HG03460 (cell line): ENCODE data around the gene SRR.
"Not testable (repeated sequence)": the region's sequence is repeated elsewhere in the genome, so short reads cannot be mapped to it uniquely, and the experiment has no call there.

ENCODE experiments used
- ATAC-seq: cut with Tn5 transposase; IDR thresholded peaks from one replicate; pipeline ENCODE4 v1.9.1; 2021; ENCODE audit not compliant: unreplicated experiment

The SRR gene, protein sequence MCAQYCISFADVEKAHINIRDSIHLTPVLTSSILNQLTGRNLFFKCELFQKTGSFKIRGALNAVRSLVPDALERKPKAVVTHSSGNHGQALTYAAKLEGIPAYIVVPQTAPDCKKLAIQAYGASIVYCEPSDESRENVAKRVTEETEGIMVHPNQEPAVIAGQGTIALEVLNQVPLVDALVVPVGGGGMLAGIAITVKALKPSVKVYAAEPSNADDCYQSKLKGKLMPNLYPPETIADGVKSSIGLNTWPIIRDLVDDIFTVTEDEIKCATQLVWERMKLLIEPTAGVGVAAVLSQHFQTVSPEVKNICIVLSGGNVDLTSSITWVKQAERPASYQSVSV

DNA sequence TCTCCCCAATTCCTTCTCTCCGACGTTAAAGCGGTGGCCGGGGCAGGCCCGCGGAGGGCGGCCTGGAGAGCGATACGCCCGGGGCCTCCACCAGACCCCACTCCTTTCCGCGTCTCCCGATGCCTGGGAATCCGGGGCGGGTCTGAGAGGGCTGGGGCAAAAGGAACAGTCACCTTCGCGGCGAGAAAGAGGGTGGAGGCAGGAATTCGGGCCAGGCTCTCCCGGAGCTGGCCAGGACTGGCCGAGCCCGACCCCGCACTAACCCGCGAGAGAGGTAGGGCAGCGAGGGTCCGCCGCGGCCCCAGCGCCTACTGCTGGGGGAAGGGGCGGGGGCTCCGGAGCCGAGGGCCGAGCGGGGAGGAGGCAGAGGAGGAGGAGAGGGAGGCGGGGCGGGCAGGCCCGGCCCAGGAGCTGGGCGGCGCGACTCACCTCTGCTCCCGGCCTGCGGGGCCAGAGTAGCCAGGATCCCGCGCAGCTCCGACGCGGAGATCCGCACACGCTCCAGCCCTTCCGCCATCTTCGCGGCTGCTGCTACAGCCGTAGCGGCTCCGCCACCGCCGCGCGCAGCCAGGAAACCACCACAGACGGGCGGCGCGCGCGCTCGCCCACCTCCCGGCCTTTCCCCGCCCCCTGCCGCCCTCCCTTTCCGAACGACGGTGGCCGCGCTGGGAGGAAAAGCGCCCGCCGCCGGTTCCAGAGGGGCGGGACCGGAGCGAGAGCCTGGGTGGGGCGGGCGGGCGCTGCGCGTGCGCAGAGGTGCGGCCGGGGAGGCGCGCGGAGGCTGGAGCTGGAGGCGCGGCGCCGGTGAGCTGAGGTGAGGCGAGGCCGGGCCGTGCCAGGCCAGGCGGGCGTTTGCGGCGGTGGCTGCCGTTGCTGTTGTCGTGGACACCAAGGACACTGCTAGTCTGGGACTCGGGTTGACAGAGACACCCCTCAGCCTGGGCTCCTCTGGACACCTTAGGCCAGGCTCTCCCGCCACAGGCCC is at the start of gene SRR, which contains the start of gene SMG6:
SRR (plus strand) TSS at position 747 of the 985 bp plus-strand sequence. CDS start 11,611 bp downstream, outside the sequence.
SMG6 (minus strand) TSS at position 582 of the 985 bp plus-strand sequence; CDS start at position 517, 65 bp downstream.
- ATAC-seq: peak; percentile 72

DNA sequence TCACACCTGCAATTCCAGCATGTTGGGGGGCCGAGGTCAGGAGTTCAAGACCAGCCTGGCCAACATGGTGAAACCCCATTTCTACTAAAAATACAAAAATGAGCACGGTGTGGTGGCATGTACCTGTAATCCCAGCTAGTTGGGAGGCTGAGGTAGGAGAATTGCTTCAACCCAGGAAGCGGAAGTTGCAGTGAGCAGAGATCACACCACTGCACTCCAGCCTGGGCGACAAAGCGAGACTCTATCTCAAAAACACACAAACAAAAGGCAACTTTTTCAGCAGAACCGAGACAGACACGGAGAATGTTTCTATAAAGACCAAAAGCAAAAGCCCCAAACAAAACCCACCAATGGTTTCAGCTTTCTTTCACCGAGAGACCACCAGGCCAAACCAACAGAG is 44.9 kb upstream of the SRR start:
- ATAC-seq: not testable (repeated sequence)

DNA sequence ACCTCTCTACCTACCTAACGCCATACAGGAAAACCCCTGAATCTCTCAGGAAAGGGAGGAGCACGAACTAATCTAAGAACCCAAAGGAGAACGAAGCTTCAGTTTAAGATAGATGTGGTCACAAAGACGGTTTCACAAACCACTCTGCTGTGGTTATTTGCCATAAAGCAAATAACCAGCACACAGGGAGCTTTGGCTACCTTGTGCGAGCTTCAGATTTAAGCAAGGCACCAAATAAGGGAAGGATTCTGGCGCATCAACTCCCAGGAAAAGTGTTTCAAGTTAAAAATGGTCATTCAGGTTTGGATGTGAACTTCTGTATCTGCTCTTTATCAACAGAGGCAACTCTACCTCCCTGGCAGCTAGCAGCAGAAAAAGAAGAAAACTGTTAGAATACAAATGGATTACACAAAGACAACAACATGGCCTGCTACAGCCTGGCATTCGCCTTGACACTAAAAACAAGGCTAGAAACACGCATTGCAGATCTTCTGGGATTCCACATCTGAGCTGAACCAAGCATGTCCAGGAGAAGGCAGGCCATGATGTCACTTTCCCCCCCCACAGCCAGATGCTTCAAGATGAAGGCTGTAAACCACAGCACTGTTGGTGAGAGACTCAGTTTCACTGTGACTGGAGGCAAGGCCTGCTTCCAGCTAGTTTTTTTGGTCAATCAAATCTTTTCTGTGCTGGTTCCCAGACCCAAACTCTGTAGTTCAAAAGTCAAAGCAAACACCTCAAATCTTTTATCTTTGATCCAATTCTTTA is 43.8 kb upstream of the SRR start:
- peak; percentile 70 for ATAC-seq

DNA sequence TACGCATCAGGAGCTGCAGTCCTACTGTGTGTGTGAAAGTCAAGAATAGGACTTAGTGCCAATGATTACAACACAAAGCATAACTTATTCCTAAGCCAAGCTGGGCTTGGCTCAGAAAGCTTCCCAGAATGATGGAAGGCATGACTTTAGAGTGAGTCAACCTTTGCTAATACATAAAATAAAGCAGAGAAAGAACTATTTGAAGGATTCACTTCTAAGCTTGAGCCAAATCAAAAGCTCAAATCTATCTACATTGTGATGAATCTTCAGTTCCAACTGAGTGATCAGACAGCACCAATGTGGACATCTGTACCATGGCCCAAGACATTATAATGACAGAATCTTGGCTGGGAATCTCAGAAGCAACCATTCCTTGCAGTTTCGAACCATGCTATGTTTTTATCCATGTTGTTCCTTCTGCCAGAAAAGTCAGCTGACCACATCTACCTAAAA is 41.6 kb upstream of the SRR start:
- ATAC-seq: no peak

DNA sequence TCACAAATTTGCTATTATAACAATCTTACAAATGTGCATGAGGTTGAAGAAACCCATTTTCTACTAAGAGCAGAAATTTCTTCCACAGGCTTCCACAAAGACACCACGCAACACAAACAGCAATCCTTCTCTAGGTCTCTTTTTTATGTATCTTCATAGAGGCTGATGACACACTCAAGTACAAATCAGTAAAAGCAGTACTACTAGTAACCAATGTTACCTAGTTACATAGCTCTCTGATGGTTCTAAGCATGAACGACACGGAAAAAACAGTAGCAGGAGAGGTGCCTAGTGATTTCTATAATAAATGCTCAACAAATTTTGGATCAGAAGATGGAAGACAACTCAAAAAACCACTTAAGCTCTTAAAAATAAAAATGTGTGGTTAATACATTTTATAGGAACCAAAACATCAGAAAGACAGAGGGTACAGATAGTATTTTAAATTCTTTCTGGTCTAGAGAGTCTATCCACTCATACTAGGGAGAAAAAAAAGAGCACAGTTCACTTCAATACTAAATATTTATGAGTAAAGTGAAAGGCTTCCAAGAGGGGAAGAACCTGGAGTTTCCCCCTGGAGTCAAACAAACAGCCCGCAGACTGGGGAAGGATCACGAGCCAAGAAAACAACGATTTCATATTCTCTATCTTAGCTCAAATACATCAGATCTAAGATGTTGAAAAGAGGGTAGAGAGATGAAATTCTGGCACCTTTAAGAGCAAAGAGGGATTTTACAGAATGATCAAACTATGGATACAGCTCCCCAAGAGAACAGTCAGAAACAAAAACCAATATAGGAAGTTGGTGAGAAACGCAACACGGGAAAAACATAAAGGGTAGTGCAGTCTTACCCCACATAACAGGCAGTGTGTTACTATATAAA is 40.3 kb upstream of the SRR start:
- ATAC-seq: no peak

DNA sequence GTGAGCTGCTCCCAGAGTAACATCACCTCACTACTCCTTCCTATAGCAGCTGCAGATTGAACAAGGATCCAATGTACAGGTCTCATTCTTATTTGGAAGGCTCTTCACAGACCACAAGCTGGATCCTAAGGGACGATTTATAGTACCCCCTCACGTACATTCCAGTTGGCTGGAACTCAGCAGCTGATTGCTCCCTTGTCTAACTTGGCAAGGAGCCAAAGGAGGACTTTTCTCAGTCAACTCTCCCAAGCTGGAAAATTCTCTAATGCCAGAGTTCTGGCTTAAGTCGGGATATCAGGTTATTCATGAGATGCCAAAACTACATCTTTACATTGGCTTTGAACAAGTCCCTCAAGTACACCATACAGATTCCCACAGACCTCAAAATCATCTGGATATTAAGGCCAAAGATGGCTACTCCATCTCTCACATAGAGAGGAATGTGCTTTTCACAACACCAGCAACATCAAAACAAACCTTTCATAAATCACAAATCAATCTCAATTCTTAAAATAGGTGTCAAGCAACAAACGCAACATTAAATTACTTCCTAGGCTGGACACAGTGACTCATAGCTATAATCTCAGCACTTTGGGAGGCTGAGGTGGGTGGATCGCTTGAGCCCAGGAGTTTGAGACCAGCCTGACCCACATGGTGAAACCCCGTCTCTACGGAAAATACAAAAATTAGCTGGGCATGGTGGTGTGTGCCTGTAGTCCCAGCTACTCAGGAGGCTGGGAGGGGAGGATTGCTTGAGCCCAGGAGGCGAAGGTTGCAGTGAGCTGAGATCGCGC is 39.5 kb upstream of the SRR start:
- ATAC-seq: no peak

DNA sequence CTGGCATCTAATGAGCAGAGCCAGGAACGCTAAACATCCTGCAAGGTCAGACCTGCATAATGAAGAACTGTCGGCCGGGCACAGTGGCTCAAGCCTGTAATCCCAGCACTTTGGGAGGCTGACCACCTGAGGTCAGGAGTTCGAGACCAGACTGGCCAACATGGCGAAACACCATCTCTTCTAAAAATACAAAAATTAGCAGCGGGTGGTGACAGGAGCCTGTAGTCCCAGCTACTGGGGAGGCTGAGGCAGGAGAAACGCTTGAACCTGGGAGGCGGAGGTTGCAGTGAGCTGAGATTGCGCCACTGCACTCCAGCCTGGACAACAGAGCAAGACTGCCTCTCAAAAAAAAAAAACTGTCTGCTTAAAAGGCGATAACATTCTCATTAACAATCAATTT is 38.6 kb upstream of the SRR start:
- ATAC-seq: not testable (repeated sequence)

DNA sequence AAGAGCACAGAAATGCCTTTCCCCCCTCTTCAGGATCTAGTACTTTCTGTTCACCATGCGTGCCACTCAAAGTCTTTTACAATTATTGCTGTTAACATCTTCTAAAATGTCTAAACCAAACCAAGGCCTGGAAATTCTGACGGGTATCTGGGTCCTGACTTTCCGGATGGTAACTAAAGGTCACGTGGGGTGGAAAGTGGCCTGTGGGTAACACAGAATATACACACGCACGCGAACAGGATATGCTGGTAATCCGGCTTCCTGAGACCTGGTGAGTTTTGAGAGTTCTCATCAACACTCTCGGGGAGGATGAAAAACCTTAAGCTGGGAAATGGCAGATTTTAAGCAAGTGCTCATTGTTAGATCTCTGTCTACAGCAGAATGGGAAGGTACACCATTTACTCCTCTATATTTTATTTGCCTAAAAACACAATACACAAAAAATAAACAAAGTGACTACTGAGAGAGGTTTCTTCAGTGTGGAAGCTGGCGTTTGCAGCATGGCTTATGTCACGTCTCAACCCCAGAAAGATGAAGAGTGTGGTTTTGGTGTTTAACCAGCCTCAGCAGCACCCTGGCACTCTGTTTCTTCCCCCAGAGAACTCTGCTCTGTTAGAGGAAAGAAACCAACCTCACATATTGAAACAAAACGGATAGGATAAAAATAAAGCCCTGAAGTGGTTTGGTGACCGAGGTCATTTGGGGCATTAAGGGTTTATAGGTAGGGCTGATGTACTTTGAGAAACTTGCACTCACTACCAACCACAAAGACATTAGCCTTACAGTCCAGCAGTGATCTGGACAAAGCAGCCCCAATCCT is 37.5 kb upstream of the SRR start:
- peak; percentile 63 for ATAC-seq

DNA sequence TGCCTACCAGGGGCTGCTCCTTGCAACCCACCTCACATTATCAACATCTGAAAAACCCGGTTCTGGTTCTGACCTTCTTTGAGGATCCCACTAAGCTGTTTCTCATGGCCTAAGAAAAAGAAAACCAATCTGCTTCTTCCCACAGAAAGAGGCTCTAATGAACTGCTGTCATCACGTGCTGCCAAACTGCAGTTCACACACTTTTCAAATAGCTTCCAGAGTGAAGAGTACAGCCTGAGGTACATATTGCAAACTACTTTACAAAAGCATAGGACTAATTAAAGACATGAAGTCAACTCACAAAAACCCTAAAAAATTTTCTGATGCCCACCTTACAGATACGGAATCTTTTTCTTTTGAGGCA is 36.9 kb upstream of the SRR start:
- ATAC-seq: peak; percentile 11

DNA sequence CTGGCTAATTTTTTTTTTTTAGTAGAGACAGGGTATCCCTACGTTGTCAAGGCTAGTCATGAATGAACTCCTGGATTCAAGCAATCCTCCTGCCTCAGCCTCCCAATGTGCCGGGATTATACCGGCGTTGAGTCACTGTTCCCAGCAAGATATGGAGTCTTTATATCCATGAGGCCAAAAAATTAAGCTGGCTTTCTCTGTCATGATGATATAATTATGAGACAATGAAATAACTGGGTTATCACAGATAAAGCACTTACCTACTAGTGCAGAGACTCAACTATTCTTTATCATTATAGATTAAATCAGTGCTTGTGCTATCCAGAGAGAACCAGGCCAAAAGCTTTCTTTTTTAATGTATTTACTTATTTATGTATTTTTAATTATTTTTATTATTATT is 36.4 kb upstream of the SRR start:
- no peak for ATAC-seq

DNA sequence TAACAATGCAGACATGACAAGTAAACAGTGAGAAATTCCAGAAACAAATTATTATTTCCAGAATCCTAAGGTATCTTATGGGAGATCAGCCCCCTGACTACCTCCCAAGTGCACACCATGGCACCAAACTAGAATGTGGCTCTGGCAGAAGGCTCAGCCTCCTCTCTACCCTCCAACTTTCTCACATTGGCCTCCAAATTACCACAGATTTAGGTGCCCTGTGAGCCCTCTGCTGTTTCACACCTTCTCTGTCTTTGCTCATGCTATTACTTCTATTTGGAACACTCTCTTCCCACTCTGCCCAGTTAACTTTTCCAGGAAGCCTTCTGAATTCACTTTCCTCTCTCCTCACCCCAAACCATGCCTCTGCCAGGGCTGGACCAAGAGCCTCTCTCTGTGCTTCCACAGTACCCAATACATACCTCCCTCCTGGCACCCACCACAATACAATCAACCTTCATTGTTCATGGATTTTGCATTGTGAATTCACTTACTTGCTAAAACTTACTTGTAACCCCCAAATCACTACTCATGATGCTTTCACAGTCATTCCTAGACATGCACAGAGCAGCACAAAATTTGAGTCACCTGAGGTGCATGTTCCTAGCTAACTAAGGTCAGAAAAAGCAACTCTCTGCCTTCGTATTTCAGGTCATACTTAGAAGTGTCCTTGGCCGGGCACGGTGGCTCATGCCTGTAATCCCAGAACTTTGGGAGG is 31.6 kb upstream of the SRR start:
- ATAC-seq: no peak

DNA sequence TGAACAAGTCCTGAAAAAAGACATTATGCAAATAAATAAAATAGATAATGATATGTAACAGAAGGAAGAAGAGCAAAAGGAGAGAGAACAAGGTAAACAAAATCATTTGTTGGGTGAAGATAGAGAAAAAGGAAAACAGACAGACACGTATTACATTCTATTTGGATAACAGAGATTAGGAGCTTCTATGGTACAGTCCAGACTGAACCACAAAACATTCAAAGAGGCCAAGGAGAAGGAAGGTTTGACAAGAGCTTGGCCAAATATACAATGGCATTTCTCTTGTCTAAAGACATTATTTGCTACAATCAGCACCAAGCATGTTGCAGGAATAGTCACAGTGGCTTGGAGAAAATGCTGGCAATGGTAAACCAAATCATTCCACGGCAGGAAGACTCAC is 29.3 kb upstream of the SRR start:
- ATAC-seq: no peak

DNA sequence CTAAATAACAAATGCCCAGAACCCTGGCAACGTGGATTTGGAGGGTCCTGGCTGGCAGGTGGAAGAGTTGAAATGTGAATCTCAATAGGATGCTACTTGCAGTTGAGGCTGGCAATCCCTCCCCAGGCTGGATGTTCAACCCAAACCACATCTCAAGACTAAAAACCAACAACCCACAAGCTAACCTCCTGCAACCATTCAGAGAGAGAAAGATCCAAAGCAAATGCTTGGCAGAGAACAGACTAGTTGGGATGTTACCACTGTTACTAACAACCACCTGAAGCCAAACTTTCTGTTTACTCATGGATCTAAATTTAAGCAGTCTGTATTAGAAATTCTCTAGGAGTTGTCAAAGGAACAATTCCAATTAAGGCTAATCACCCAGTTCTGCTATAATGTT is 28.0 kb upstream of the SRR start:
- no peak for ATAC-seq

DNA sequence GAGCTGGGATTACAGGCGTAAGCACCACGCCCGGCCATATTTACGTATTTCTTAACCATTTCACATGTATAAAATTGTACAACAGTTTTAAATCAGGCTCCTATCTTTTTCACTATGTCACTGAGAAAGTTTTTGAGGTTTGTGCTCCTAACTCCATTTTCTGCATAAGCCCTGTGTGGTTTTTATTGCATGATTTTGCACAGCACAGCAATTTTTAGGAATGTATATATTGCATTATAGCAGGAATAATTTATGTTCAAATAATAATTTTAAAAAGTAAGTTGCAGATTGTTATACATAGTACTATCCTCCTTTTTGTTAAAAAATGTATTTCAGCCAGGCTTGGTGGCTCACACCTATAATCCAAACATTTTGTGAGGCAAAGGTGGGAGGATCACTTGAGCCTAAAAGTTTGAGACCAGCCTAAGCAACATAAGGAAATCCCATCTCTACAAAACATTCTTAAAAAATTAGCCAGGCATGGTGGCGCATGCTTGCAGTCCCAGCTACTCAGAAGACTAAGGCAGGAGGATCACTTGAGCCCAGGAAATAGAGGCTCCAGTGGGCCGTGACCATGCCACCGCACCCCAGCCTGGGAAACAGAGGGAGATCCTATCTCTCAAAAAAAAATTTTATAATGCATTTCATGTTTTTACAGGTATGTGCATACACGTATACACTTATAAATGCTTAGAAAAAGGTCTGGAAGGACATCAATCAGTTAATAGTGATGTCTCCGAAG is 26.1 kb upstream of the SRR start:
- ATAC-seq: no peak

DNA sequence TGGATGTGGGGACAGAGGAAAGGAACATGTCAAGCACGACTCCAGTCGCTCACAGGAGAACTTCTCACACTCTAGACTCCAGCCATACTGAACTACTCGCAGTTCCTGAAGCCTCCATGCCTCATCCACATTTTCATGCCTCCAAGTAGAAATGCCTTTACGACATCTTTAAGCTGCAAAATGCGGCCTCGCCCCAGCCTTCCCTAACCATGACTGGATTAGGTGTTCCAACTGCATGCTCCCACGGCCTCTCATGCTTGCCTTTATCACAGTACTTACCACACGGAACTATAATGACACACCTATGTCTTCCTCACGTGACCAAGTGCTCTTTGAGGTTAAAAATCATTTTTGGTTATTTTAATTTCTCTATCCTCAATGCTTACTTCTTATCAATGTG is 24.0 kb upstream of the SRR start:
- ATAC-seq: no peak

DNA sequence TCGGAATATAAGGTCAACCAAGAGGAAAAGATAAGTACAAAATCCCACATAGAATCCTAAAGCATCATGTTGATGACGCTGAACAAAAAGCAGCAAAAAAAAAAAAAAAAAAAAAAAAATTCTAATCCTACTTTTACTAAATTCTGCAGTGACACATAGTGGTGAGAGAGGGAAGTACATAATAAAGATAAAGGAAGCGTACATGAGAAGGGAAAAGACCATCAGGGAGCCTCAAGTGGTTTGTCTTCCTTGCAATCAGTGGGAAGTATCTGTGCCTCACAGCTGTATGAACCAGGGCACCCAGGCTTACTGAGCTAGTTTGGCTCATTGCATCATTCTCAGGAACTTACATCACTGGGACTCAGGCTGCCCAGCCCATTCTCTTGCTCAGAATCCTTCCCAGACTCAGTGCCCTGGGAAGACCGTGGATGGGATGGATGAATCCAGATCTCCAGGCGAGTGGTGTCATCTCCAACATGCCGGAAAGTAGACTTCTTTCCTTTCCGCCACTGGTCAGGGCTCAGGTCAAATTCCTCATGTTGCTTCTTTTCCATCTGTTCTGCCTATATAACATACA is 21.4 kb upstream of the SRR start:
- no peak for ATAC-seq

DNA sequence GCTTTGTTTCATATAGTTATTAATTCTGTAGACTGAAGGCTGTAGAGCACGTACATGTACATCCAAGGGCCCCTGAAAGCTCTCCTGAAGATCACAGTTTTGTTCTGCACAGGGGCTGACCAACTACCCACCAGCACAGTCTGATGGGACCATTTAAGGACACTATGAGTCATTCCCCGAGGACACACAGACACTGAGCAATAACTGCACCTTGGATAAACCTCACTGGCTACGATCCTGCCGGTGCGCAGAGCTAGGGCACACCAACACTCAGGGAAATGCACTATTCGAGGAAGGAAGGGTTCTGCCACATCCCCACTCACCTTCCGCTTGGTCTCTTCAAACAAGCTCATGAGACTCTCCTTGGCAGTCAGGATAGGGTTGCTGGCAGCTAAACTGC is 20.4 kb upstream of the SRR start:
- ATAC-seq: no peak
